ENCODE measurements around the gene MED29. TPM values are rescaled to one million over a fixed set of nuclear protein-coding genes. Genes with fewer than 3 reads are reported as not detected.

MED29 gene
- total and polyA plus RNA-seq, 2 of the 13 experiments (the other 11 are each of a cell fraction or from before 2014, with no cell fraction given): 14.0 to 19.7 TPM

GRCh38 chr19:39413272-39413910 is 22.2 kb downstream of the MED29 start (continued):
- TF ChIP-seq, protein P1, sequence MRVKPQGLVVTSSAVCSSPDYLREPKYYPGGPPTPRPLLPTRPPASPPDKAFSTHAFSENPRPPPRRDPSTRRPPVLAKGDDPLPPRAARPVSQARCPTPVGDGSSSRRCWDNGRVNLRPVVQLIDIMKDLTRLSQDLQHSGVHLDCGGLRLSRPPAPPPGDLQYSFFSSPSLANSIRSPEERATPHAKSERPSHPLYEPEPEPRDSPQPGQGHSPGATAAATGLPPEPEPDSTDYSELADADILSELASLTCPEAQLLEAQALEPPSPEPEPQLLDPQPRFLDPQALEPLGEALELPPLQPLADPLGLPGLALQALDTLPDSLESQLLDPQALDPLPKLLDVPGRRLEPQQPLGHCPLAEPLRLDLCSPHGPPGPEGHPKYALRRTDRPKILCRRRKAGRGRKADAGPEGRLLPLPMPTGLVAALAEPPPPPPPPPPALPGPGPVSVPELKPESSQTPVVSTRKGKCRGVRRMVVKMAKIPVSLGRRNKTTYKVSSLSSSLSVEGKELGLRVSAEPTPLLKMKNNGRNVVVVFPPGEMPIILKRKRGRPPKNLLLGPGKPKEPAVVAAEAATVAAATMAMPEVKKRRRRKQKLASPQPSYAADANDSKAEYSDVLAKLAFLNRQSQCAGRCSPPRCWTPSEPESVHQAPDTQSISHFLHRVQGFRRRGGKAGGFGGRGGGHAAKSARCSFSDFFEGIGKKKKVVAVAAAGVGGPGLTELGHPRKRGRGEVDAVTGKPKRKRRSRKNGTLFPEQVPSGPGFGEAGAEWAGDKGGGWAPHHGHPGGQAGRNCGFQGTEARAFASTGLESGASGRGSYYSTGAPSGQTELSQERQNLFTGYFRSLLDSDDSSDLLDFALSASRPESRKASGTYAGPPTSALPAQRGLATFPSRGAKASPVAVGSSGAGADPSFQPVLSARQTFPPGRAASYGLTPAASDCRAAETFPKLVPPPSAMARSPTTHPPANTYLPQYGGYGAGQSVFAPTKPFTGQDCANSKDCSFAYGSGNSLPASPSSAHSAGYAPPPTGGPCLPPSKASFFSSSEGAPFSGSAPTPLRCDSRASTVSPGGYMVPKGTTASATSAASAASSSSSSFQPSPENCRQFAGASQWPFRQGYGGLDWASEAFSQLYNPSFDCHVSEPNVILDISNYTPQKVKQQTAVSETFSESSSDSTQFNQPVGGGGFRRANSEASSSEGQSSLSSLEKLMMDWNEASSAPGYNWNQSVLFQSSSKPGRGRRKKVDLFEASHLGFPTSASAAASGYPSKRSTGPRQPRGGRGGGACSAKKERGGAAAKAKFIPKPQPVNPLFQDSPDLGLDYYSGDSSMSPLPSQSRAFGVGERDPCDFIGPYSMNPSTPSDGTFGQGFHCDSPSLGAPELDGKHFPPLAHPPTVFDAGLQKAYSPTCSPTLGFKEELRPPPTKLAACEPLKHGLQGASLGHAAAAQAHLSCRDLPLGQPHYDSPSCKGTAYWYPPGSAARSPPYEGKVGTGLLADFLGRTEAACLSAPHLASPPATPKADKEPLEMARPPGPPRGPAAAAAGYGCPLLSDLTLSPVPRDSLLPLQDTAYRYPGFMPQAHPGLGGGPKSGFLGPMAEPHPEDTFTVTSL (CRISPR knock-in tag; IDR thresholded peaks at IDR 0.05; ENCODE audit: borderline replicate concordance): no peak
- TF ChIP-seq, protein P2, sequence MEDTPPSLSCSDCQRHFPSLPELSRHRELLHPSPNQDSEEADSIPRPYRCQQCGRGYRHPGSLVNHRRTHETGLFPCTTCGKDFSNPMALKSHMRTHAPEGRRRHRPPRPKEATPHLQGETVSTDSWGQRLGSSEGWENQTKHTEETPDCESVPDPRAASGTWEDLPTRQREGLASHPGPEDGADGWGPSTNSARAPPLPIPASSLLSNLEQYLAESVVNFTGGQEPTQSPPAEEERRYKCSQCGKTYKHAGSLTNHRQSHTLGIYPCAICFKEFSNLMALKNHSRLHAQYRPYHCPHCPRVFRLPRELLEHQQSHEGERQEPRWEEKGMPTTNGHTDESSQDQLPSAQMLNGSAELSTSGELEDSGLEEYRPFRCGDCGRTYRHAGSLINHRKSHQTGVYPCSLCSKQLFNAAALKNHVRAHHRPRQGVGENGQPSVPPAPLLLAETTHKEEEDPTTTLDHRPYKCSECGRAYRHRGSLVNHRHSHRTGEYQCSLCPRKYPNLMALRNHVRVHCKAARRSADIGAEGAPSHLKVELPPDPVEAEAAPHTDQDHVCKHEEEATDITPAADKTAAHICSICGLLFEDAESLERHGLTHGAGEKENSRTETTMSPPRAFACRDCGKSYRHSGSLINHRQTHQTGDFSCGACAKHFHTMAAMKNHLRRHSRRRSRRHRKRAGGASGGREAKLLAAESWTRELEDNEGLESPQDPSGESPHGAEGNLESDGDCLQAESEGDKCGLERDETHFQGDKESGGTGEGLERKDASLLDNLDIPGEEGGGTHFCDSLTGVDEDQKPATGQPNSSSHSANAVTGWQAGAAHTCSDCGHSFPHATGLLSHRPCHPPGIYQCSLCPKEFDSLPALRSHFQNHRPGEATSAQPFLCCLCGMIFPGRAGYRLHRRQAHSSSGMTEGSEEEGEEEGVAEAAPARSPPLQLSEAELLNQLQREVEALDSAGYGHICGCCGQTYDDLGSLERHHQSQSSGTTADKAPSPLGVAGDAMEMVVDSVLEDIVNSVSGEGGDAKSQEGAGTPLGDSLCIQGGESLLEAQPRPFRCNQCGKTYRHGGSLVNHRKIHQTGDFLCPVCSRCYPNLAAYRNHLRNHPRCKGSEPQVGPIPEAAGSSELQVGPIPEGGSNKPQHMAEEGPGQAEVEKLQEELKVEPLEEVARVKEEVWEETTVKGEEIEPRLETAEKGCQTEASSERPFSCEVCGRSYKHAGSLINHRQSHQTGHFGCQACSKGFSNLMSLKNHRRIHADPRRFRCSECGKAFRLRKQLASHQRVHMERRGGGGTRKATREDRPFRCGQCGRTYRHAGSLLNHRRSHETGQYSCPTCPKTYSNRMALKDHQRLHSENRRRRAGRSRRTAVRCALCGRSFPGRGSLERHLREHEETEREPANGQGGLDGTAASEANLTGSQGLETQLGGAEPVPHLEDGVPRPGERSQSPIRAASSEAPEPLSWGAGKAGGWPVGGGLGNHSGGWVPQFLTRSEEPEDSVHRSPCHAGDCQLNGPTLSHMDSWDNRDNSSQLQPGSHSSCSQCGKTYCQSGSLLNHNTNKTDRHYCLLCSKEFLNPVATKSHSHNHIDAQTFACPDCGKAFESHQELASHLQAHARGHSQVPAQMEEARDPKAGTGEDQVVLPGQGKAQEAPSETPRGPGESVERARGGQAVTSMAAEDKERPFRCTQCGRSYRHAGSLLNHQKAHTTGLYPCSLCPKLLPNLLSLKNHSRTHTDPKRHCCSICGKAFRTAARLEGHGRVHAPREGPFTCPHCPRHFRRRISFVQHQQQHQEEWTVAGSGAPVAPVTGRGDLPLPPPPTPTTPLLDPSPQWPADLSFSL (CRISPR knock-in tag; IDR thresholded peaks at IDR 0.05): no peak
- no peak for TF ChIP-seq AGO2 (optimal IDR thresholded peaks at IDR 0.05; ENCODE audit: low read depth, low read length)
- TF ChIP-seq TGIF2 (CRISPR knock-in tag; IDR thresholded peaks at IDR 0.05): no peak
- no peak for TF ChIP-seq ZFX (CRISPR knock-in tag; IDR thresholded peaks at IDR 0.05; ENCODE audit: low read depth)
- no peak for TF ChIP-seq THYN1 (CRISPR knock-in tag; IDR thresholded peaks at IDR 0.05; ENCODE audit: borderline replicate concordance, low read depth)
- TF ChIP-seq, protein P3, sequence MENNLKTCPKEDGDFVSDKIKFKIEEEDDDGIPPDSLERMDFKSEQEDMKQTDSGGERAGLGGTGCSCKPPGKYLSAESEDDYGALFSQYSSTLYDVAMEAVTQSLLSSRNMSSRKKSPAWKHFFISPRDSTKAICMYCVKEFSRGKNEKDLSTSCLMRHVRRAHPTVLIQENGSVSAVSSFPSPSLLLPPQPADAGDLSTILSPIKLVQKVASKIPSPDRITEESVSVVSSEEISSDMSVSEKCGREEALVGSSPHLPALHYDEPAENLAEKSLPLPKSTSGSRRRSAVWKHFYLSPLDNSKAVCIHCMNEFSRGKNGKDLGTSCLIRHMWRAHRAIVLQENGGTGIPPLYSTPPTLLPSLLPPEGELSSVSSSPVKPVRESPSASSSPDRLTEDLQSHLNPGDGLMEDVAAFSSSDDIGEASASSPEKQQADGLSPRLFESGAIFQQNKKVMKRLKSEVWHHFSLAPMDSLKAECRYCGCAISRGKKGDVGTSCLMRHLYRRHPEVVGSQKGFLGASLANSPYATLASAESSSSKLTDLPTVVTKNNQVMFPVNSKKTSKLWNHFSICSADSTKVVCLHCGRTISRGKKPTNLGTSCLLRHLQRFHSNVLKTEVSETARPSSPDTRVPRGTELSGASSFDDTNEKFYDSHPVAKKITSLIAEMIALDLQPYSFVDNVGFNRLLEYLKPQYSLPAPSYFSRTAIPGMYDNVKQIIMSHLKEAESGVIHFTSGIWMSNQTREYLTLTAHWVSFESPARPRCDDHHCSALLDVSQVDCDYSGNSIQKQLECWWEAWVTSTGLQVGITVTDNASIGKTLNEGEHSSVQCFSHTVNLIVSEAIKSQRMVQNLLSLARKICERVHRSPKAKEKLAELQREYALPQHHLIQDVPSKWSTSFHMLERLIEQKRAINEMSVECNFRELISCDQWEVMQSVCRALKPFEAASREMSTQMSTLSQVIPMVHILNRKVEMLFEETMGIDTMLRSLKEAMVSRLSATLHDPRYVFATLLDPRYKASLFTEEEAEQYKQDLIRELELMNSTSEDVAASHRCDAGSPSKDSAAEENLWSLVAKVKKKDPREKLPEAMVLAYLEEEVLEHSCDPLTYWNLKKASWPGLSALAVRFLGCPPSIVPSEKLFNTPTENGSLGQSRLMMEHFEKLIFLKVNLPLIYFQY (CRISPR knock-in tag; IDR thresholded peaks at IDR 0.05; ENCODE audit: borderline replicate concordance): no peak
- TF ChIP-seq ZNF263 (CRISPR knock-in tag; IDR thresholded peaks at IDR 0.05): no peak
- TF ChIP-seq TFDP2 (CRISPR knock-in tag; IDR thresholded peaks at IDR 0.05): no peak
- TF ChIP-seq JDP2 (CRISPR knock-in tag; IDR thresholded peaks at IDR 0.05; ENCODE audit: borderline replicate concordance): no peak
- no peak for TF ChIP-seq ZNF431 (CRISPR knock-in tag; IDR thresholded peaks at IDR 0.05; ENCODE audit: borderline replicate concordance, low read depth)

All from HepG2 (cell line).